Heart left ventricle (tissue), 16 donors: ENCODE measurements around the gene EME1. TPM values are rescaled to one million over a fixed set of nuclear protein-coding genes. Genes with fewer than 3 reads are reported as not detected.

Experiments
- ATAC-seq, 4 donors: fragments of 200-7000 bp; cut with Tn5 transposase; one replicate each; pipeline ENCODE4 v1.9.1; 2020 to 2022; ENCODE audit warnings: moderate library complexity in 4 of 4, mild to moderate bottlenecking in 3 of 4, moderate number of reproducible peaks in 1 of 4
- DNase-seq, 5 donors: peaks; one replicate each; pipeline ENCODE4 v3.0.0-alpha.2; 2020
- H3K27ac ChIP-seq, 12 donors: fragments of 200-600 bp; sonication (generic) in 4 of 12; one replicate each; pipeline versions ENCODE4 v1.5.0 to v1.8.0; 2016 to 2022; ENCODE audit warnings: mild to moderate bottlenecking in 2 of 12
- H3K27me3 ChIP-seq, 9 donors: fragments of 200-600 bp; sonication (generic) in 2 of 9; one replicate each; pipeline versions ENCODE4 v1.5.1 to v1.8.0; 2016 to 2022; ENCODE audit warnings: mild to moderate bottlenecking in 3 of 9
- H3K36me3 ChIP-seq, 9 donors: fragments of 200-600 bp; sonication (generic) in 2 of 9; one replicate each; pipeline versions ENCODE4 v1.5.0 to v1.8.0; 2018 to 2022; ENCODE audit warnings: mild to moderate bottlenecking in 2 of 9
- H3K4me1 ChIP-seq, 12 donors: fragments of 200-600 bp; sonication (generic) in 4 of 12; one replicate each; pipeline versions ENCODE4 v1.5.0 to v1.8.0; 2016 to 2022; ENCODE audit warnings: mild to moderate bottlenecking in 3 of 12
- H3K4me3 ChIP-seq, 12 donors: fragments of 200-600 bp; sonication (generic) in 4 of 12; one replicate each; pipeline versions ENCODE4 v1.5.0 to v1.8.0; 2017 to 2022; ENCODE audit warnings: mild to moderate bottlenecking in 9 of 12, moderate library complexity in 4 of 12
- H3K9me3 ChIP-seq, 12 donors: fragments of 200-600 bp; sonication (generic) in 4 of 12; one replicate each; pipeline versions ENCODE4 v1.5.0 to v1.8.0; 2016 to 2022; ENCODE audit warnings: mild to moderate bottlenecking in 1 of 12
- CTCF ChIP-seq, 12 donors: fragments of 200-600 bp; sonication (generic) in 4 of 12; IDR thresholded peaks; one replicate each; pipeline versions ENCODE4 v1.5.0 to v1.8.0; 2018 to 2022; ENCODE audit warnings: antibody characterized with exemption in 12 of 12, mild to moderate bottlenecking in 5 of 12
- POLR2A ChIP-seq, 2 donors: fragments of 450-650 bp; IDR thresholded peaks; one replicate each; pipeline ENCODE4 v1.6.1; 2017; ENCODE audit warnings: antibody characterized with exemption in 2 of 2, mild to moderate bottlenecking in 2 of 2, moderate library complexity in 2 of 2
- WGBS, 4 donors: extraction: QIAGEN DNeasy Blood & Tissue Kit in 2 of 4; methylation state at CpG; one replicate each; pipeline versions ENCODE4 v1.1.5 to v1.1.7; 2013 to 2018; 5-methylcytosine and 5-hydroxymethylcytosine counted together
- intact Hi-C, 10 donors: fragments of 100-400 bp; cut with DNase I; formaldehyde crosslinking; loops; one replicate each; pipeline versions ENCODE4 v1.11.1 to v1.14.2; 2022
- polyA plus RNA-seq, 2 donors: library from polyadenylated mRNA; stranded (reverse); fragments of 200-250 nt; gene quantifications; one replicate each; pipeline ENCODE4 v1.2.3, GENCODE V29; 2013
- total RNA-seq, 9 donors: library from RNA; depleted of rRNA in 2 of 9; stranded (reverse); fragments of >200 nt in 2 of 9; fragmentation: NEBNext Ultra II Directional in 3 of 9; extraction: Animal tissue kit (Norgen Biotek cat#: 25700) in 3 of 9; gene quantifications; one replicate each; pipeline versions ENCODE4 v1.1.0 to v1.2.4, GENCODE V29; 2016 to 2023
- donor health status: ischemic (EF 13 %, LVEDD 7.1; RV severe dilation, severe dysfunction).
- donor health status: healthy with polysubstance abuse.
- donor health status: DM: no; HTN: yes; CAD: no.
- donor health status: DM: no; HTN: no; CAD: no.
- donor health status: ischemic (EF 25% LVEDD 6.9; RV normal size, moderate dysfunction).
- donor health status: ischemic (EF 25% LVEDD 5.7; RV mildly dilated, moderate dysfunction).
- donor health status: healthy.
- donor health status: DM: yes; HTN: yes; CAD: no.
- donor health status: ischemic (EF 35%, LVEDD 5.7; RV mildly dilated, moderate dysfunction).
- donor health status: nonischemic (EF 11% LVEDD 7.7; RV severe dilation, severe dysfunction).
- donor health status: DM: yes; HTN: yes; CAD: no.
- donor health status: PGD.
- donor health status: ischemic (EF 29% LVEDD 5.4; RV normal size, mild dysfunction).
- donor health status: nonischemic (EF 23%, LVEDD 6.1; RV moderate dilation, normal function).

EME1 gene
- total and polyA plus RNA-seq, 11 donors: 0.22 to 3.4 (median 0.72) TPM; not detected in 6

DNA sequence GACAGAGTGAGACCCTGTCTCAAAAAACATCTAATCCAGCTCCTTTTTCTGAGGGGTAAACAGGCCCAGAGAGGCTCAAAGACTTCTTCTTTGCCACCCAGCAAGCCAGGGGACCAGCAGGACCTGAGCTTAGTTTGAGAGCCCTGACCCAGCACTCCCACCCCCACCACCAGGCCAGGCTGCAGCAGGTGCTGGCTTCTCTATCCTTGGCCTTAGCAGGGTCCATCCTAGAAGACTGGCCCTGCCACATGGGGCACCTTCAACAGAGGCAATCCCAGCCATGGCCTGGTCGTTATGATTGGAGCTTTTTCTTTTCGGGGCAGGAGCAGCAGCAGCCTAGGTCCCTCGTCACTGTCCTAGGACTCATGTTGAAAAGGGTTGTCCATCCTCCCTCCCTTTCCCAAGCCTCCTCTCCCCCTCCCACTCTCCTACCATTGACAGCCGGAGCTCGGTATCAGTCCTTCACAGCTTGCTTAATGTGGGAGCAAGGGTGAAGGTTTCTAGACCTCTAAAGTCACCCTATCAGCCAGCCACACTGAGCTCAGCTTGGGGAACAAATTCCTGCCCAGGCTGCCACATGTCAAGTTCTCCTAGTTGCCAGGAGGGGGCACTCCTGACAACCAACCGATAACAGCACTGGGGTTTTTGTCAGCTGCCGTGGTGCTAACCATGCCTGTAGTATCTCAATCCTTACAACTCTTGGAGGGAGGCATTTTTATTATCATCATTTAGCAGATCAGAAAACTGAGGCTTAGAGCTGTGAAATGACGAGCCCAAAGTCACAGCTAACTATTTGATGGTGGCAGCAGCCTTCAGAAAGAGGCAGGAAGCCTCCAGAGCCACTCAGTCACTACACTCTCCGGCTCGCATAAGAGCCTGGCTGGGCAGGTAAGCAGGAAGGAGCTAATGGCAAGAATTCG is 11.2 kb upstream of the EME1 start:
- TF ChIP-seq POLR2A (IDR thresholded peaks at IDR 0.05) (no peak), CTCF (IDR thresholded peaks at IDR 0.05) (peak; percentile 48 to 79 (median 66))
- Histone ChIP-seq H3K27me3 (no peaks in the 10 kb centered on the region), H3K27ac (peak overlapping the region in 1 of 12 donors; percentile 0), H3K4me1 (peaks cover 0 to 46% (median 10%) of the 10 kb centered on the region in 12 donors), H3K4me3 (no peak overlapping the region), H3K9me3 (no peaks in the 10 kb centered on the region), H3K36me3 (peaks cover 0 to 61% (median 55%) of the 10 kb centered on the region in 9 donors)
- ATAC-seq: peak; percentile 33 to 66 (median 58)
- WGBS, 4 donors: 26 to 37% (median 32%) methylated on average over 7 to 11 of the region's 11 CpGs
- intact Hi-C loops: loop anchor here in 4 of 10 donors (5.0 to 10.0 kb wide), 3 partner anchors 113 to 257 kb away; partner anchors contain the start of gene RSAD1 (in 3 of the 4)
- peak in 3 of 5 donors; percentile 46 to 57 (median 57) for DNase-seq

DNA sequence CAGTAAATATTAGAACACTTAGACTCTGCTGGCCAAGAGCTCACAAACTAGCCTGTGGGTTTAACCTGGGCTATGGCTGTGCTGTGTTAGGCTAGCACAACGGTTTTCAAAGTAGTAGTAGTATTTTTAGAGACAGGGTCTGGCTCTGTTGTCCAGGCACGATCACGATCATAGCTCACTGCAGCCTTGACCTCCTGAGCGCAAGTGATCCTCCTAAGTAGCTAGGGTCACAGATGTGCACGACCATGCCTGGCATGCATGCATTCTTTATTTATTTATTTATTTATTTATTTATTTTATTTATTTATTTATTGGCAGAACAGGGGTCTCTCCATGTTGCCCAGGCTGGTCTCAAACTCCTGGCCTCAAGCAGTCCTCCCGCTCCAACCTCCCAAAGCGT is 10.4 kb upstream of the EME1 start:
- Histone ChIP-seq H3K36me3 (peaks cover 0 to 61% (median 55%) of the 10 kb centered on the region in 9 donors), H3K4me3 (no peak overlapping the region), H3K27me3 (no peaks in the 10 kb centered on the region), H3K27ac (no peak overlapping the region), H3K9me3 (no peaks in the 10 kb centered on the region), H3K4me1 (peaks cover 0 to 48% (median 10%) of the 10 kb centered on the region in 12 donors)
- intact Hi-C loops: loop anchor here in 4 of 10 donors (5.0 to 10.0 kb wide), 3 partner anchors 112 to 258 kb away; partner anchors contain the start of gene RSAD1 (in 3 of the 4)
- 73 to 80% (median 75%) methylated on average over 7 of the region's 7 CpGs for WGBS, 4 donors
- no peak for DNase-seq
- no peak for TF ChIP-seq POLR2A (IDR thresholded peaks at IDR 0.05)
- TF ChIP-seq CTCF (IDR thresholded peaks at IDR 0.05): no peak
- no peak for ATAC-seq

GRCh38 chr17:50363217-50364060 is 9.6 kb upstream of the EME1 start:
- DNase-seq: no peak
- peaks cover 0 to 61% (median 55%) of the 10 kb centered on the region in 9 donors for H3K36me3 ChIP-seq
- no peak overlapping the region for H3K27ac ChIP-seq
- H3K4me1 ChIP-seq: peaks cover 0 to 48% (median 10%) of the 10 kb centered on the region in 12 donors
- no peaks in the 10 kb centered on the region for H3K9me3 ChIP-seq
- WGBS, 4 donors: 59 to 68% (median 65%) methylated on average over 8 of the region's 8 CpGs
- no peak for TF ChIP-seq CTCF (IDR thresholded peaks at IDR 0.05)
- no peak for TF ChIP-seq POLR2A (IDR thresholded peaks at IDR 0.05)
- intact Hi-C loops: loop anchor here in 4 of 10 donors (5.0 to 10.0 kb wide), 3 partner anchors 111 to 259 kb away; partner anchors contain the start of gene RSAD1 (in 3 of the 4)
- no peak for ATAC-seq
- no peaks in the 10 kb centered on the region for H3K27me3 ChIP-seq
- no peak overlapping the region for H3K4me3 ChIP-seq
